ENCODE data around the gene TMPRSS6.

- TF ChIP-seq CTCF (IDR thresholded peaks at IDR 0.05), result no peak
- no peak for TF ChIP-seq POLR2AphosphoS5 (IDR thresholded peaks at IDR 0.05)
- no peak for TF ChIP-seq EP300 (IDR thresholded peaks at IDR 0.05; ENCODE audit: low read depth)
- TF ChIP-seq POLR2A (IDR thresholded peaks at IDR 0.05), result no peak
These were observed 21.4 kb downstream of the TMPRSS6 start for GRCh38 chr22:37088108-37088605.

Data from transverse colon (tissue), 4 donors.